Measurements from ENCODE around the gene TOR1B.

Gene TOR1B

GRCh38 chr9:129801504-129801903 is 1.5 kb upstream of the TOR1B start:
- Histone ChIP-seq H3K4me1 (ENCODE audit: low read depth, poor library complexity, severe bottlenecking) (peaks cover 11% of the 10 kb centered on the region), H3K27me3 (ENCODE audit: insufficient read depth, low read depth) (peaks cover 1% of the 10 kb centered on the region; the same call in 1 of the 2 replicates), H4K20me1 (ENCODE audit: insufficient read depth) (no peaks in the 10 kb centered on the region), H2AFZ (ENCODE audit: low read depth) (no peak overlapping the region), H3K4me3 (IDR thresholded peaks at IDR 0.05; ENCODE audit: insufficient read depth, low read depth, low read length) (no peak overlapping the region), H3K36me3 (ENCODE audit: insufficient read depth) (no peaks in the 10 kb centered on the region), H3K4me2 (no peak overlapping the region), H3K9ac (no peak overlapping the region), H3K79me2 (ENCODE audit: insufficient read depth, low read depth) (no peaks in the 10 kb centered on the region), H3K27ac (no peak overlapping the region)
- no peak for TF ChIP-seq CTCF (conservative IDR thresholded peaks at IDR 0.05; ENCODE audit: low read depth, low read length)

- Histone ChIP-seq H3K9ac (peak overlapping the region; percentile 45), H3K4me3 (IDR thresholded peaks at IDR 0.05; ENCODE audit: insufficient read depth, low read depth, low read length) (no peak overlapping the region), H3K4me2 (peak overlapping the region; percentile 68), H3K27me3 (ENCODE audit: insufficient read depth, low read depth) (no peaks in the 10 kb centered on the region), H3K27ac (peak overlapping the region; percentile 29; the same call in 1 of the 2 replicates), H3K79me2 (ENCODE audit: insufficient read depth, low read depth) (no peaks in the 10 kb centered on the region), H2AFZ (ENCODE audit: low read depth) (peak overlapping the region; percentile 79), H3K4me1 (ENCODE audit: low read depth, poor library complexity, severe bottlenecking) (peaks cover 7% of the 10 kb centered on the region), H3K36me3 (ENCODE audit: insufficient read depth) (no peaks in the 10 kb centered on the region), H4K20me1 (ENCODE audit: insufficient read depth) (no peaks in the 10 kb centered on the region)
- TF ChIP-seq CTCF (conservative IDR thresholded peaks at IDR 0.05; ENCODE audit: low read depth, low read length): no peak
Measured at GRCh38 chr9:129803676-129804060, 684 bp downstream of the TOR1B start.

- Histone ChIP-seq H3K9ac (no peak overlapping the region), H3K27ac (no peak overlapping the region), H3K4me3 (IDR thresholded peaks at IDR 0.05; ENCODE audit: insufficient read depth, low read depth, low read length) (no peak overlapping the region), H3K36me3 (ENCODE audit: insufficient read depth) (no peaks in the 10 kb centered on the region), H3K79me2 (ENCODE audit: insufficient read depth, low read depth) (no peaks in the 10 kb centered on the region), H3K4me1 (ENCODE audit: low read depth, poor library complexity, severe bottlenecking) (peaks cover 7% of the 10 kb centered on the region), H3K4me2 (no peak overlapping the region), H4K20me1 (ENCODE audit: insufficient read depth) (no peaks in the 10 kb centered on the region), H3K27me3 (ENCODE audit: insufficient read depth, low read depth) (no peaks in the 10 kb centered on the region), H2AFZ (ENCODE audit: low read depth) (no peak overlapping the region)
- no peak for TF ChIP-seq CTCF (conservative IDR thresholded peaks at IDR 0.05; ENCODE audit: low read depth, low read length)
Measured at GRCh38 chr9:129806061-129806460, 3.1 kb downstream of the TOR1B start.

- H3K79me2 ChIP-seq (ENCODE audit: insufficient read depth, low read depth): no peaks in the 10 kb centered on the region
- TF ChIP-seq CTCF (conservative IDR thresholded peaks at IDR 0.05; ENCODE audit: low read depth, low read length): no peak
- H2AFZ ChIP-seq (ENCODE audit: low read depth): no peak overlapping the region
- no peaks in the 10 kb centered on the region for H3K36me3 ChIP-seq (ENCODE audit: insufficient read depth)
- H3K4me3 ChIP-seq (IDR thresholded peaks at IDR 0.05; ENCODE audit: insufficient read depth, low read depth, low read length): no peak overlapping the region
- H3K27me3 ChIP-seq (ENCODE audit: insufficient read depth, low read depth): no peaks in the 10 kb centered on the region
- H3K27ac ChIP-seq: no peak overlapping the region
- H3K4me1 ChIP-seq (ENCODE audit: low read depth, poor library complexity, severe bottlenecking): peaks cover 1% of the 10 kb centered on the region
- no peak overlapping the region for H3K4me2 ChIP-seq
- no peaks in the 10 kb centered on the region for H4K20me1 ChIP-seq (ENCODE audit: insufficient read depth)
- no peak overlapping the region for H3K9ac ChIP-seq
Measured at GRCh38 chr9:129809346-129809745, 6.4 kb downstream of the TOR1B start.

Data from KMS-11 (cell line).